Anterior cingulate cortex (tissue), 58 donors: ENCODE measurements around the gene ZFP91.

Source experiments
- DNase-seq, 58 donors: peaks; one replicate each; lab custom pipeline; 2025; lab: John Stamatoyannopoulos, UW

ZFP91 gene

GRCh38 chr11:58654079-58654907 is 75.4 kb downstream of the ZFP91 start:
- peak in 55 of 58 donors; percentile 12 to 83 (median 60) for DNase-seq

DNA sequence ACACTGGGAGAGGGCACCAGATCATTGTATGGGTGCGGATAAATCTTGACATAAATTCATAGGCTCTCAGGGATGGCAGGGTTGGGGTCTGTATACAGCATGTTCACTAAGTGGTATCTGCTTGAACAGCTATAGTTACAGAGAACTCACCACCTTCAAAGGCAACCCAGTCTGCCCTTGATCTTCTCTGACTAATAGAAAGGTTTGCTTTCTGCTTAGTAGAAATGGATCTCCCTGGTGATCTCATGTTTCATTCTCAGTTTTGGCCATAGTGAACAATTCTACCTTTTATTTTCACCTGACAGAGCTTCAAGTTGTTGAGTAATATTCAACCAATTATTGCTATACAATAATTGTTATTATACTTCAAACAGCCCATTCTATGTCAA is 76.0 kb downstream of the ZFP91 start:
- no peak for DNase-seq

DNA sequence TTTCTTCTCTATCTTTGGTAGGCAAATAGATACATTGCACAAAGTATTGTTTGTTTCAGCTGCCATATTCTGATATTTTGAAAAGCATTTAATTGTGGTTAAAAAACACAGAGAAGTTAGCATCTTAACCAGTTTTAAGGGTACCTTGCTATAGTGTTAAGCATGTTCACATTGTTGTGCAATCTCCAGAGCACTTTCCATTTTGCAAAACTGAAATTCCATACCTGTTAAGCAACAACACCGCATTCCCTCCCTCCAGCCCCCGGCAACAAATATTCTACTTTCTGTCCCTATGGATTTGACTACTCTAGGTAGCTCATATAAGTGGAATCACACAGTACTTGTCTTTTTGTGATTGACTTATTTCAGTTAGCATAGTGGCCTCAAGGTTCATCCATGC is 77.5 kb downstream of the ZFP91 start:
- no peak for DNase-seq

- DNase-seq: no peak
Measured at GRCh38 chr11:58658623-58659022, 79.8 kb downstream of the ZFP91 start.

- DNase-seq: no peak
Measured at GRCh38 chr11:58659404-58659803, 80.5 kb downstream of the ZFP91 start.

GRCh38 chr11:58659910-58660570 is 81.2 kb downstream of the ZFP91 start:
- DNase-seq: no peak
